Endothelial cell of umbilical vein (primary cell): ENCODE results near the gene FUT2. TPM values are rescaled to one million over a fixed set of nuclear protein-coding genes. Genes with fewer than 3 reads are reported as not detected.

Experiments used
- BruUV-seq: library from RNA; stranded (reverse); fragments of 400-500 nt; replicated peaks from 2 replicates; lab custom pipeline; 2021; lab: Mats Ljungman, UMichigan
- CTCF ChIA-PET: fragments of 300-600, 350-600 bp; sonication (Branson Sonifier 250); formaldehyde crosslinking; loops from one replicate; lab custom pipeline; 2021; ENCODE audit warnings: antibody characterized with exemption, inconsistent platforms; lab: Charles Lee
- POLR2A ChIA-PET: fragments of 300-600, 350-600 bp; sonication (Branson Sonifier 250); formaldehyde crosslinking; loops from one replicate; lab custom pipeline; 2021; ENCODE audit warnings: antibody characterized with exemption, inconsistent platforms; lab: Charles Lee
- DNase-seq: peaks from one replicate; pipeline ENCODE4 v3.0.0-alpha.2; 2011; ENCODE audit warnings: low read depth, low spot score
- FAIRE-seq: peaks from 2 replicates; lab custom pipeline; 2011; peaks lifted over from hg19 to GRCh38; lab: Jason Lieb, UNC
- H2AFZ ChIP-seq: 2 replicates; pipeline ENCODE4 v1.6.0; 2012; ENCODE audit warnings: low read depth, low read length, control low read depth, inconsistent platforms
- H3K27ac ChIP-seq: 2 replicates; pipeline ENCODE4 v1.5.1; 2011; ENCODE audit warnings: low read depth, mild to moderate bottlenecking, control low read depth, low read length, moderate library complexity; ENCODE audit not compliant: insufficient read depth
- H3K27me3 ChIP-seq, 2 experiments: 2 replicates each; pipeline versions ENCODE4 v1.6.0 to v1.6.1; 2011; ENCODE audit warnings: low read length in 2 of 2, mixed read lengths in 1 of 2; ENCODE audit not compliant: control insufficient read depth in 2 of 2, insufficient read depth in 2 of 2
- H3K36me3 ChIP-seq, 2 experiments: 2 replicates in 1 of 2; 3 replicates in 1 of 2; pipeline ENCODE4 v1.5.1; 2011; ENCODE audit warnings: low read length in 2 of 2, mild to moderate bottlenecking in 1 of 2, moderate library complexity in 1 of 2; ENCODE audit not compliant: control insufficient read depth in 2 of 2, insufficient read depth in 2 of 2; ENCODE audit errors: extremely low read depth in 1 of 2
- H3K4me1 ChIP-seq: 3 replicates; pipeline ENCODE4 v1.5.1; 2011; ENCODE audit warnings: mild to moderate bottlenecking, low read length; ENCODE audit not compliant: control insufficient read depth, insufficient read depth; ENCODE audit errors: extremely low read depth
- H3K4me2 ChIP-seq: 2 replicates; pipeline ENCODE4 v1.6.1; 2011; ENCODE audit warnings: low read length, control low read depth, mixed read lengths; ENCODE audit not compliant: insufficient read depth
- H3K4me3 ChIP-seq, 3 experiments: fragments of 200-600 bp in 1 of 3; sonication (generic), shearing (Covaris generic) in 1 of 3; replicated peaks in 1 of 3; 2 replicates each; pipeline ENCODE4 v1.5.1; 2011 to 2016; ENCODE audit warnings: control low read depth in 3 of 3, low read length in 3 of 3, mild to moderate bottlenecking in 2 of 3, inconsistent platforms in 1 of 3, low read depth in 1 of 3, moderate library complexity in 1 of 3; ENCODE audit not compliant: insufficient read depth in 1 of 3
- H3K79me2 ChIP-seq: 2 replicates; pipeline ENCODE4 v1.6.0; 2012; ENCODE audit warnings: low read length, inconsistent platforms; ENCODE audit not compliant: control insufficient read depth, insufficient read depth
- H3K9ac ChIP-seq: replicated peaks from 2 replicates; pipeline ENCODE3; 2011; ENCODE audit warnings: low read length, control low read depth; ENCODE audit not compliant: insufficient read depth; ENCODE audit errors: extremely low read depth
- H3K9me1 ChIP-seq: replicated peaks from 3 replicates; pipeline ENCODE4 v1.6.0; 2011; ENCODE audit warnings: mild to moderate bottlenecking, low read length; ENCODE audit not compliant: control insufficient read depth, insufficient read depth; ENCODE audit errors: extremely low read depth
- H3K9me3 ChIP-seq: replicated peaks from 2 replicates; pipeline ENCODE4 v1.5.1; 2012; ENCODE audit warnings: low read length, inconsistent platforms; ENCODE audit not compliant: control insufficient read depth, insufficient read depth
- H4K20me1 ChIP-seq: replicated peaks from 2 replicates; pipeline ENCODE3; 2011; ENCODE audit warnings: mild to moderate bottlenecking, low read length; ENCODE audit not compliant: control insufficient read depth, insufficient read depth; ENCODE audit errors: extremely low read depth
- EZH2 ChIP-seq: IDR thresholded peaks from 2 replicates; pipeline ENCODE4 v1.6.1; 2012; ENCODE audit warnings: borderline replicate concordance, low read depth, mild to moderate bottlenecking, moderate library complexity, low read length, inconsistent platforms; ENCODE audit not compliant: severe bottlenecking
- FOS ChIP-seq: IDR thresholded peaks from 2 replicates; pipeline ENCODE4 v1.6.1; 2011; ENCODE audit warnings: mild to moderate bottlenecking, low read length, moderate library complexity, borderline replicate concordance; ENCODE audit not compliant: insufficient read depth
- GATA2 ChIP-seq: IDR thresholded peaks from 2 replicates; pipeline ENCODE4 v1.7.0; 2011; ENCODE audit warnings: low read depth, mild to moderate bottlenecking, moderate library complexity, mixed read lengths, low read length; ENCODE audit not compliant: insufficient read length, insufficient read depth
- JUN ChIP-seq: IDR thresholded peaks from 2 replicates; pipeline ENCODE4 v1.6.1; 2011; ENCODE audit warnings: borderline replicate concordance, low read depth; ENCODE audit not compliant: insufficient read length, insufficient read depth
- MYC ChIP-seq: IDR thresholded peaks from one replicate; pipeline ENCODE4 v1.6.1; 2011; ENCODE audit warnings: mild to moderate bottlenecking, low read depth, low read length
- POLR2A ChIP-seq: IDR thresholded peaks from 2 replicates; pipeline ENCODE4 v1.6.1; 2012; ENCODE audit warnings: low read depth, mild to moderate bottlenecking, control low read depth, low read length
- POLR2AphosphoS5 ChIP-seq: IDR thresholded peaks from 2 replicates; pipeline ENCODE4 v1.6.1; 2012; ENCODE audit warnings: low read depth, mild to moderate bottlenecking, control low read depth, low read length, moderate library complexity; ENCODE audit not compliant: insufficient read depth
- dilution Hi-C: fragments of 300-500 bp; cut with MboI; formaldehyde crosslinking; loops from one replicate; pipeline ENCODE4 v1.15.0; 2019; ENCODE audit warnings: low sequenced_read_pairs; ENCODE audit not compliant: extremely low pct_ligation_motif_present
- intact Hi-C: fragments of 100-400 bp; cut with micrococcal nuclease; formaldehyde crosslinking; loops from one replicate; pipeline ENCODE4 v1.10.0; 2022
- polyA plus RNA-seq, 4 experiments: library from polyadenylated mRNA; depleted of rRNA in 3 of 4; stranded (reverse) in 3 of 4; unstranded in 1 of 4; fragments of >200 nt; gene quantifications; 2 replicates each; pipeline versions ENCODE4 v1.2.1 to v1.2.3, GENCODE V29; 2011 to 2012; ENCODE audit warnings: missing spikeins in 1 of 4
- total RNA-seq: library from RNA; stranded (reverse); gene quantifications from 2 replicates; pipeline ENCODE4 v1.2.3, GENCODE V29; 2021
- TF ChIP-seq, protein P1 (sequence below), 2 donors: IDR thresholded peaks; 1 replicate in 1 of 2; 2 replicates in 1 of 2; pipeline ENCODE4 v1.5.1; 2011; ENCODE audit warnings: low read length in 2 of 2, mild to moderate bottlenecking in 2 of 2, moderate library complexity in 2 of 2, control low read depth in 1 of 2, inconsistent platforms in 1 of 2, low read depth in 1 of 2; ENCODE audit not compliant: insufficient read depth in 1 of 2; ENCODE audit errors: extremely low read depth in 1 of 2
- TF ChIP-seq, protein P2 (sequence below): IDR thresholded peaks from 2 replicates; pipeline ENCODE4 v1.6.1; 2011; ENCODE audit not compliant: insufficient read depth, insufficient read length

The FUT2 gene
- total and polyA plus RNA-seq, 2 donors (not counting 3 experiments of a cell fraction or from before 2014, with no cell fraction given), result not detected

DNA sequence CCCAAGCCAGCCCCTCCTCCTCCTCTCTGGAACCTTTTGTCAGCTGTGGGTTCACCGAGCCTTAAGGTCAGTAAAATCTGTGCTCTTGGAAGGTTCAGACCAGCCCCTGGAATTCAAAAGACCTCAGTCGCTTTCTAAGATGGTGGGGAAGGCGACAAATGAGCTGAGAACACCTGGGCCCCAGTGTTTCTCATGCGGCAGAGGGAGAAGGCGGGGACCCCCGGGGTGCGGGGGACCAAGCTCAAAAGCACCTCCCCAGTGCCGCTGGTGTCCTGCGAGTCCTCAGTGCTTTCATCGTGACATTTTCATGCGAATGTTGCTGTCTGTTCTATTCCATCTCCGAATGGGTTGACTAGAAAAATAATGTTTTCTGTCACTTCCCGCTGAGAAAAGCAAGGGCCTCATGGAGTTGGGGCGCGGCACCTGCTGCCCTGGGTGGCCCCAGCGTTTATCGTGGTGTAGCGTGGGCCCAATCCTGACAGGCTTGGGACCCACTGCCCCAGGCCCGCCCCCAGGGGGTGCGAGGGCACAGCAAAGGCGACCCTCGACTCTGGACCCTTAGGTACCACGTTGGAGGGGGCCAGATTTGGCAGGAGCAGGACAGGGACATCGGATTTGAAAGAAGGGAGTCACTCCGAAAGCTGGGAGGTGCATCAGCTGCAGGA, 22.2 kb upstream of the FUT2 start:
- Histone ChIP-seq H3K9me3 (no peaks in the 10 kb centered on the region), H3K79me2 (no peaks in the 10 kb centered on the region), H3K27me3 (no peaks in the 10 kb centered on the region), H3K9ac (no peak overlapping the region), H3K9me1 (no peaks in the 10 kb centered on the region), H3K4me2 (no peak overlapping the region), H3K27ac (no peak overlapping the region), H3K4me3 (no peak overlapping the region), H3K4me1 (no peaks in the 10 kb centered on the region), H4K20me1 (no peaks in the 10 kb centered on the region), H3K36me3 (no peaks in the 10 kb centered on the region), H2AFZ (no peak overlapping the region)
- DNase-seq, result no peak
- intact Hi-C loops (loop anchor here (2.0 kb wide), 1 partner anchor 115 kb away; no protein-coding TSS in a partner anchor), dilution Hi-C loops (no loop called here)
- POLR2A ChIA-PET, result no interaction called here
- CTCF ChIA-PET, result interaction anchor here (1.6 to 3.6 kb wide), 6 partner anchors 9 to 169 kb away, joined by 6 to 54 read pairs (median 19); partner anchors contain the start of genes CA11 and RASIP1
- no TSS peak for BruUV-seq
- FAIRE-seq, result no peak
- TF ChIP-seq, protein P1, sequence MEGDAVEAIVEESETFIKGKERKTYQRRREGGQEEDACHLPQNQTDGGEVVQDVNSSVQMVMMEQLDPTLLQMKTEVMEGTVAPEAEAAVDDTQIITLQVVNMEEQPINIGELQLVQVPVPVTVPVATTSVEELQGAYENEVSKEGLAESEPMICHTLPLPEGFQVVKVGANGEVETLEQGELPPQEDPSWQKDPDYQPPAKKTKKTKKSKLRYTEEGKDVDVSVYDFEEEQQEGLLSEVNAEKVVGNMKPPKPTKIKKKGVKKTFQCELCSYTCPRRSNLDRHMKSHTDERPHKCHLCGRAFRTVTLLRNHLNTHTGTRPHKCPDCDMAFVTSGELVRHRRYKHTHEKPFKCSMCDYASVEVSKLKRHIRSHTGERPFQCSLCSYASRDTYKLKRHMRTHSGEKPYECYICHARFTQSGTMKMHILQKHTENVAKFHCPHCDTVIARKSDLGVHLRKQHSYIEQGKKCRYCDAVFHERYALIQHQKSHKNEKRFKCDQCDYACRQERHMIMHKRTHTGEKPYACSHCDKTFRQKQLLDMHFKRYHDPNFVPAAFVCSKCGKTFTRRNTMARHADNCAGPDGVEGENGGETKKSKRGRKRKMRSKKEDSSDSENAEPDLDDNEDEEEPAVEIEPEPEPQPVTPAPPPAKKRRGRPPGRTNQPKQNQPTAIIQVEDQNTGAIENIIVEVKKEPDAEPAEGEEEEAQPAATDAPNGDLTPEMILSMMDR (IDR thresholded peaks at IDR 0.05; ENCODE audit: extremely low read depth in 1 of 2, insufficient read depth in 1 of 2, low read depth in 1 of 2, low read length in 2 of 2), result no peak
- TF ChIP-seq MYC, result no peak
- TF ChIP-seq, protein P2, sequence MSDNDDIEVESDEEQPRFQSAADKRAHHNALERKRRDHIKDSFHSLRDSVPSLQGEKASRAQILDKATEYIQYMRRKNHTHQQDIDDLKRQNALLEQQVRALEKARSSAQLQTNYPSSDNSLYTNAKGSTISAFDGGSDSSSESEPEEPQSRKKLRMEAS, result no peak
- no peak for TF ChIP-seq FOS
- TF ChIP-seq JUN, result no peak
- no peak for TF ChIP-seq POLR2AphosphoS5
- TF ChIP-seq GATA2, result no peak
- TF ChIP-seq POLR2A, result no peak
- TF ChIP-seq EZH2, result no peak
